HepG2 (cell line): ENCODE data around the gene ITGAX. TPM values are rescaled to one million over a fixed set of nuclear protein-coding genes. Genes with fewer than 3 reads are reported as not detected.

Experiments used
- AGO1 ChIP-seq: fragments of 200-400 bp; formaldehyde crosslinking; IDR thresholded peaks from 2 replicates; pipeline ENCODE4 v1.6.1; 2017; ENCODE audit warnings: mild to moderate bottlenecking, low read depth, low read length, moderate library complexity; ENCODE audit not compliant: poor library complexity, severe bottlenecking
- CENPX ChIP-seq: sonication (generic); formaldehyde crosslinking; IDR thresholded peaks from 2 replicates; pipeline ENCODE4 v1.9.0; 2021; ENCODE audit warnings: mild to moderate bottlenecking, missing genetic modification reagents, moderate library complexity
- DMAP1 ChIP-seq: IDR thresholded peaks from 2 replicates; pipeline ENCODE4 v1.6.1; 2016
- FOSL2 ChIP-seq: sonication (generic); formaldehyde crosslinking; IDR thresholded peaks from 2 replicates; pipeline ENCODE4 v1.4.0; 2020; ENCODE audit warnings: missing genetic modification reagents
- HOXA3 ChIP-seq: sonication (generic); formaldehyde crosslinking; IDR thresholded peaks from 2 replicates; pipeline ENCODE4 v1.5.0; 2020; ENCODE audit warnings: missing genetic modification reagents
- MAFK ChIP-seq, 2 experiments: IDR thresholded peaks in 1 of 2; conservative IDR thresholded peaks in 1 of 2; 2 replicates each; pipeline ENCODE4 v1.6.1; 2011; ENCODE audit warnings: improper control_type of control experiment in 2 of 2, low read length in 2 of 2
- POLR2AphosphoS2 ChIP-seq: IDR thresholded peaks from 2 replicates; pipeline ENCODE4 v1.6.1; 2011; ENCODE audit warnings: low read depth, low read length, improper control_type of control experiment
- TAF15 ChIP-seq: fragments of 200-400 bp; formaldehyde crosslinking; IDR thresholded peaks from one replicate; pipeline ENCODE4 v1.6.1; 2018; ENCODE audit warnings: mild to moderate bottlenecking, low read depth, low read length; ENCODE audit not compliant: poor library complexity, severe bottlenecking
- TBX2 ChIP-seq: sonication (generic); formaldehyde crosslinking; IDR thresholded peaks from 2 replicates; pipeline ENCODE4 v1.5.0; 2020; ENCODE audit warnings: missing genetic modification reagents, mild to moderate bottlenecking, borderline replicate concordance
- THAP11 ChIP-seq: IDR thresholded peaks from 2 replicates; pipeline ENCODE4 v1.6.1; 2016; ENCODE audit warnings: missing biosample characterization, missing genetic modification reagents
- ZSCAN21 ChIP-seq: sonication (generic); formaldehyde crosslinking; IDR thresholded peaks from 2 replicates; pipeline ENCODE4 v1.8.0; 2022; ENCODE audit warnings: mild to moderate bottlenecking, missing genetic modification reagents, moderate library complexity, borderline replicate concordance
- polyA plus RNA-seq, 8 experiments: library from polyadenylated mRNA; depleted of rRNA in 3 of 8; stranded (reverse) in 7 of 8; unstranded in 1 of 8; fragments of >200 nt; fragmentation: Illumina TruSeq in 4 of 8; extraction: Trizol in 4 of 8; gene quantifications; 2 replicates each; pipeline versions ENCODE4 v1.2.1 to v1.2.3, GENCODE V29; 2011 to 2016; ENCODE audit warnings: low read depth in 4 of 8, missing spikeins in 1 of 8, mixed read lengths in 1 of 8; ENCODE audit not compliant: insufficient read depth in 1 of 8
- total RNA-seq, 5 experiments: library from RNA; depleted of rRNA; stranded (reverse); fragments of >200 nt; fragmentation: Illumina TruSeq; extraction: Trizol; gene quantifications; 2 replicates each; pipeline ENCODE4 v1.2.3, GENCODE V29; 2016; ENCODE audit warnings: low read depth in 1 of 5
- TF ChIP-seq, protein P1 (sequence below): sonication (generic); formaldehyde crosslinking; IDR thresholded peaks from 2 replicates; pipeline ENCODE4 v1.5.0; 2020; ENCODE audit warnings: mild to moderate bottlenecking, missing genetic modification reagents
- TF ChIP-seq, protein P2 (sequence below): sonication (generic); formaldehyde crosslinking; IDR thresholded peaks from 2 replicates; pipeline ENCODE4 v1.5.1; 2020; ENCODE audit warnings: mild to moderate bottlenecking, moderate library complexity, missing genetic modification reagents
- TF ChIP-seq, protein P3 (sequence below): sonication (generic); formaldehyde crosslinking; IDR thresholded peaks from 2 replicates; pipeline ENCODE4 v1.4.0; 2020; ENCODE audit warnings: missing genetic modification reagents, borderline replicate concordance
- TF ChIP-seq, protein P4 (sequence below): sonication (generic); formaldehyde crosslinking; IDR thresholded peaks from 2 replicates; pipeline ENCODE4 v1.5.1; 2020; ENCODE audit warnings: missing genetic modification reagents, mild to moderate bottlenecking, borderline replicate concordance
- TF ChIP-seq, protein P5 (sequence below): sonication (generic); formaldehyde crosslinking; IDR thresholded peaks from 2 replicates; pipeline ENCODE4 v1.4.0; 2020; ENCODE audit warnings: missing genetic modification reagents
- TF ChIP-seq, protein P6 (sequence below): sonication (generic); formaldehyde crosslinking; IDR thresholded peaks from 2 replicates; pipeline ENCODE4 v1.5.0; 2020; ENCODE audit warnings: missing genetic modification reagents, mild to moderate bottlenecking, borderline replicate concordance

The ITGAX gene
- total and polyA plus RNA-seq, 2 of the 13 experiments (the other 11 are each of a cell fraction or from before 2014, with no cell fraction given): 0.32 TPM; not detected in 1

DNA sequence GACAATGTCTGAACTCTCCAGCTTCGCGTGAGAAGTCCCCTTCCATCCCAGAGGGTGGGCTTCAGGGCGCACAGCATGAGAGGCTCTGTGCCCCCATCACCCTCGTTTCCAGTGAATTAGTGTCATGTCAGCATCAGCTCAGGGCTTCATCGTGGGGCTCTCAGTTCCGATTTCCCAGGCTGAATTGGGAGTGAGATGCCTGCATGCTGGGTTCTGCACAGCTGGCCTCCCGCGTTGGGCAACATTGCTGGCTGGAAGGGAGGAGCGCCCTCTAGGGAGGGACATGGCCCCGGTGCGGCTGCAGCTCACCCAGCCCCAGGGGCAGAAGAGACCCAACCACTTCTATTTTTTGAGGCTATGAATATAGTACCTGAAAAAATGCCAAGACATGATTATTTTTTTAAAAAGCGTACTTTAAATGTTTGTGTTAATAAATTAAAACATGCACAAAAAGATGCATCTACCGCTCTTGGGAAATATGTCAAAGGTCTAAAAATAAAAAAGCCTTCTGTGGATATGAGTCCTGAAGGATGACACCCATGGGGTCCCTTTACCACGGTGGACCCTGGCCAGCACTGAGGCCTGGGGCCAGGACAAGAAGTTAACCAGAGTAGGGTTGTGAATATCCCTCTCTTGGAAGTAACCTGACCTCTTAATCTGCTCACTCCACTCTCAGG is 27.6 kb downstream of the ITGAX start (continued):
- TF ChIP-seq THAP11 (CRISPR knock-in tag) (0 out of 2 replicates have a peak, but pooled peaks have one; percentile 22), DMAP1 (no peak), CENPX (CRISPR knock-in tag) (no peak), ZSCAN21 (CRISPR knock-in tag) (peak; percentile 46; the same call in 1 of the 2 replicates), MAFK (conservative IDR thresholded peaks at IDR 0.05 in 1 of 2, IDR thresholded peaks at IDR 0.05 in 1 of 2; ENCODE audit: low read length in 2 of 2) (peak; percentile 83 to 88), TAF15 (no peak), POLR2AphosphoS2 (no peak), TBX2 (CRISPR knock-in tag) (no peak), FOSL2 (CRISPR knock-in tag) (peak; percentile 24; the same call in 1 of the 2 replicates), AGO1 (no peak), HOXA3 (CRISPR knock-in tag) (0 out of 2 replicates have a peak, but pooled peaks have one; percentile 18)
- TF ChIP-seq, protein P1, sequence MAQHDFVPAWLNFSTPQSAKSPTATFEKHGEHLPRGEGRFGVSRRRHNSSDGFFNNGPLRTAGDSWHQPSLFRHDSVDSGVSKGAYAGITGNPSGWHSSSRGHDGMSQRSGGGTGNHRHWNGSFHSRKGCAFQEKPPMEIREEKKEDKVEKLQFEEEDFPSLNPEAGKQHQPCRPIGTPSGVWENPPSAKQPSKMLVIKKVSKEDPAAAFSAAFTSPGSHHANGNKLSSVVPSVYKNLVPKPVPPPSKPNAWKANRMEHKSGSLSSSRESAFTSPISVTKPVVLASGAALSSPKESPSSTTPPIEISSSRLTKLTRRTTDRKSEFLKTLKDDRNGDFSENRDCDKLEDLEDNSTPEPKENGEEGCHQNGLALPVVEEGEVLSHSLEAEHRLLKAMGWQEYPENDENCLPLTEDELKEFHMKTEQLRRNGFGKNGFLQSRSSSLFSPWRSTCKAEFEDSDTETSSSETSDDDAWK: no peak
- TF ChIP-seq, protein P2, sequence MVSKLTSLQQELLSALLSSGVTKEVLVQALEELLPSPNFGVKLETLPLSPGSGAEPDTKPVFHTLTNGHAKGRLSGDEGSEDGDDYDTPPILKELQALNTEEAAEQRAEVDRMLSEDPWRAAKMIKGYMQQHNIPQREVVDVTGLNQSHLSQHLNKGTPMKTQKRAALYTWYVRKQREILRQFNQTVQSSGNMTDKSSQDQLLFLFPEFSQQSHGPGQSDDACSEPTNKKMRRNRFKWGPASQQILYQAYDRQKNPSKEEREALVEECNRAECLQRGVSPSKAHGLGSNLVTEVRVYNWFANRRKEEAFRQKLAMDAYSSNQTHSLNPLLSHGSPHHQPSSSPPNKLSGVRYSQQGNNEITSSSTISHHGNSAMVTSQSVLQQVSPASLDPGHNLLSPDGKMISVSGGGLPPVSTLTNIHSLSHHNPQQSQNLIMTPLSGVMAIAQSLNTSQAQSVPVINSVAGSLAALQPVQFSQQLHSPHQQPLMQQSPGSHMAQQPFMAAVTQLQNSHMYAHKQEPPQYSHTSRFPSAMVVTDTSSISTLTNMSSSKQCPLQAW (CRISPR knock-in tag): 0 out of 2 replicates have a peak, but pooled peaks have one; percentile 17
- TF ChIP-seq, protein P3, sequence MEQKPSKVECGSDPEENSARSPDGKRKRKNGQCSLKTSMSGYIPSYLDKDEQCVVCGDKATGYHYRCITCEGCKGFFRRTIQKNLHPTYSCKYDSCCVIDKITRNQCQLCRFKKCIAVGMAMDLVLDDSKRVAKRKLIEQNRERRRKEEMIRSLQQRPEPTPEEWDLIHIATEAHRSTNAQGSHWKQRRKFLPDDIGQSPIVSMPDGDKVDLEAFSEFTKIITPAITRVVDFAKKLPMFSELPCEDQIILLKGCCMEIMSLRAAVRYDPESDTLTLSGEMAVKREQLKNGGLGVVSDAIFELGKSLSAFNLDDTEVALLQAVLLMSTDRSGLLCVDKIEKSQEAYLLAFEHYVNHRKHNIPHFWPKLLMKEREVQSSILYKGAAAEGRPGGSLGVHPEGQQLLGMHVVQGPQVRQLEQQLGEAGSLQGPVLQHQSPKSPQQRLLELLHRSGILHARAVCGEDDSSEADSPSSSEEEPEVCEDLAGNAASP (CRISPR knock-in tag): 0 out of 2 replicates have a peak, but pooled peaks have one; percentile 27
- TF ChIP-seq, protein P4, sequence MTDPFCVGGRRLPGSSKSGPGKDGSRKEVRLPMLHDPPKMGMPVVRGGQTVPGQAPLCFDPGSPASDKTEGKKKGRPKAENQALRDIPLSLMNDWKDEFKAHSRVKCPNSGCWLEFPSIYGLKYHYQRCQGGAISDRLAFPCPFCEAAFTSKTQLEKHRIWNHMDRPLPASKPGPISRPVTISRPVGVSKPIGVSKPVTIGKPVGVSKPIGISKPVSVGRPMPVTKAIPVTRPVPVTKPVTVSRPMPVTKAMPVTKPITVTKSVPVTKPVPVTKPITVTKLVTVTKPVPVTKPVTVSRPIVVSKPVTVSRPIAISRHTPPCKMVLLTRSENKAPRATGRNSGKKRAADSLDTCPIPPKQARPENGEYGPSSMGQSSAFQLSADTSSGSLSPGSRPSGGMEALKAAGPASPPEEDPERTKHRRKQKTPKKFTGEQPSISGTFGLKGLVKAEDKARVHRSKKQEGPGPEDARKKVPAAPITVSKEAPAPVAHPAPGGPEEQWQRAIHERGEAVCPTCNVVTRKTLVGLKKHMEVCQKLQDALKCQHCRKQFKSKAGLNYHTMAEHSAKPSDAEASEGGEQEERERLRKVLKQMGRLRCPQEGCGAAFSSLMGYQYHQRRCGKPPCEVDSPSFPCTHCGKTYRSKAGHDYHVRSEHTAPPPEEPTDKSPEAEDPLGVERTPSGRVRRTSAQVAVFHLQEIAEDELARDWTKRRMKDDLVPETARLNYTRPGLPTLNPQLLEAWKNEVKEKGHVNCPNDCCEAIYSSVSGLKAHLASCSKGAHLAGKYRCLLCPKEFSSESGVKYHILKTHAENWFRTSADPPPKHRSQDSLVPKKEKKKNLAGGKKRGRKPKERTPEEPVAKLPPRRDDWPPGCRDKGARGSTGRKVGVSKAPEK (CRISPR knock-in tag): 0 out of 2 replicates have a peak, but pooled peaks have one; percentile 51
- TF ChIP-seq, protein P5, sequence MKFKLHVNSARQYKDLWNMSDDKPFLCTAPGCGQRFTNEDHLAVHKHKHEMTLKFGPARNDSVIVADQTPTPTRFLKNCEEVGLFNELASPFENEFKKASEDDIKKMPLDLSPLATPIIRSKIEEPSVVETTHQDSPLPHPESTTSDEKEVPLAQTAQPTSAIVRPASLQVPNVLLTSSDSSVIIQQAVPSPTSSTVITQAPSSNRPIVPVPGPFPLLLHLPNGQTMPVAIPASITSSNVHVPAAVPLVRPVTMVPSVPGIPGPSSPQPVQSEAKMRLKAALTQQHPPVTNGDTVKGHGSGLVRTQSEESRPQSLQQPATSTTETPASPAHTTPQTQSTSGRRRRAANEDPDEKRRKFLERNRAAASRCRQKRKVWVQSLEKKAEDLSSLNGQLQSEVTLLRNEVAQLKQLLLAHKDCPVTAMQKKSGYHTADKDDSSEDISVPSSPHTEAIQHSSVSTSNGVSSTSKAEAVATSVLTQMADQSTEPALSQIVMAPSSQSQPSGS (CRISPR knock-in tag): peak; percentile 54; the same call in 1 of the 2 replicates
- TF ChIP-seq, protein P6, sequence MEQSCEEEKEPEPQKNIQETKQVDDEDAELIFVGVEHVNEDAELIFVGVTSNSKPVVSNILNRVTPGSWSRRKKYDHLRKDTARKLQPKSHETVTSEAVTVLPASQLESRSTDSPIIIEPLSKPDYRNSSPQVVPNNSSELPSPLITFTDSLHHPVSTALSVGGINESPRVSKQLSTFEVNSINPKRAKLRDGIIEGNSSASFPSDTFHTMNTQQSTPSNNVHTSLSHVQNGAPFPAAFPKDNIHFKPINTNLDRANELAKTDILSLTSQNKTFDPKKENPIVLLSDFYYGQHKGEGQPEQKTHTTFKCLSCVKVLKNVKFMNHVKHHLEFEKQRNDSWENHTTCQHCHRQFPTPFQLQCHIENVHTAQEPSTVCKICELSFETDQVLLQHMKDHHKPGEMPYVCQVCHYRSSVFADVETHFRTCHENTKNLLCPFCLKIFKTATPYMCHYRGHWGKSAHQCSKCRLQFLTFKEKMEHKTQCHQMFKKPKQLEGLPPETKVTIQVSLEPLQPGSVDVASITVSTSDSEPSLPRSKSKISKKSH (CRISPR knock-in tag): no peak
